H9 (cell line): Measurements from ENCODE around the gene ARVCF. TPM values are rescaled to one million over a fixed set of nuclear protein-coding genes. Genes with fewer than 3 reads are reported as not detected.

Experiments
- DNase-seq: peaks from one replicate; pipeline ENCODE4 v3.0.0-alpha.2; 2017
- H2AFZ ChIP-seq: one replicate; pipeline ENCODE4 v1.6.1; 2013; ENCODE audit warnings: mild to moderate bottlenecking, low read length, control low read depth, moderate library complexity
- H2AK5ac ChIP-seq: 2 replicates; pipeline ENCODE4 v1.6.1; 2013; ENCODE audit warnings: low read length, control low read depth, mixed read lengths; ENCODE audit not compliant: insufficient read length
- H2BK120ac ChIP-seq: one replicate; pipeline ENCODE4 v1.6.1; 2013; ENCODE audit warnings: low read depth, mild to moderate bottlenecking, low read length, control low read depth, inconsistent platforms; ENCODE audit not compliant: poor library complexity, severe bottlenecking
- H2BK12ac ChIP-seq: 2 replicates; pipeline ENCODE4 v1.6.1; 2013; ENCODE audit warnings: low read length, control low read depth, mixed read lengths, low read depth; ENCODE audit not compliant: insufficient read length
- H2BK15ac ChIP-seq: 2 replicates; pipeline ENCODE4 v1.6.1; 2013; ENCODE audit warnings: low read depth, low read length, control low read depth
- H2BK20ac ChIP-seq: one replicate; pipeline ENCODE4 v1.6.1; 2013; ENCODE audit warnings: low read depth, mild to moderate bottlenecking, low read length, control low read depth, inconsistent platforms; ENCODE audit not compliant: poor library complexity, severe bottlenecking
- H2BK5ac ChIP-seq: 2 replicates; pipeline ENCODE4 v1.6.1; 2013; ENCODE audit warnings: low read length, control low read depth, mixed read lengths; ENCODE audit not compliant: insufficient read length
- H3K14ac ChIP-seq: 2 replicates; pipeline ENCODE4 v1.6.1; 2013; ENCODE audit warnings: low read length, control low read depth; ENCODE audit not compliant: insufficient read depth
- H3K18ac ChIP-seq: 2 replicates; pipeline ENCODE4 v1.6.1; 2013; ENCODE audit warnings: low read depth, mild to moderate bottlenecking, mixed read lengths, low read length, control low read depth; ENCODE audit not compliant: insufficient read length
- H3K23ac ChIP-seq: 2 replicates; pipeline ENCODE4 v1.6.1; 2013; ENCODE audit warnings: low read length, control low read depth, mixed read lengths, low read depth; ENCODE audit not compliant: insufficient read length
- H3K23me2 ChIP-seq: 2 replicates; pipeline ENCODE4 v1.6.1; 2013; ENCODE audit warnings: low read depth, mild to moderate bottlenecking, mixed read lengths, low read length, control low read depth; ENCODE audit not compliant: insufficient read length, poor library complexity, severe bottlenecking
- H3K27ac ChIP-seq: 2 replicates; pipeline ENCODE4 v1.5.1; 2013; ENCODE audit warnings: low read length, control low read depth, mixed read lengths, low read depth; ENCODE audit not compliant: insufficient read length
- H3K27me3 ChIP-seq: 2 replicates; pipeline ENCODE4 v1.6.1; 2013; ENCODE audit warnings: low read length, control low read depth, inconsistent platforms; ENCODE audit not compliant: insufficient read depth
- H3K4ac ChIP-seq: 2 replicates; pipeline ENCODE4 v1.6.1; 2013; ENCODE audit warnings: low read depth, mild to moderate bottlenecking, control low read depth, inconsistent platforms, low read length, moderate library complexity
- H3K4me1 ChIP-seq: 2 replicates; pipeline ENCODE4 v1.6.1; 2013; ENCODE audit warnings: low read length, control low read depth, inconsistent platforms; ENCODE audit not compliant: insufficient read depth
- H3K4me2 ChIP-seq: 2 replicates; pipeline ENCODE4 v1.6.1; 2013; ENCODE audit warnings: low read length, control low read depth, mixed read lengths; ENCODE audit not compliant: insufficient read length, insufficient read depth
- H3K56ac ChIP-seq: 2 replicates; pipeline ENCODE4 v1.6.1; 2013; ENCODE audit warnings: low read depth, mild to moderate bottlenecking, mixed read lengths, low read length, control low read depth; ENCODE audit not compliant: insufficient read length
- H3K79me1 ChIP-seq: 2 replicates; pipeline ENCODE4 v1.6.1; 2013; ENCODE audit warnings: low read depth, mild to moderate bottlenecking, moderate library complexity, low read length, control low read depth, inconsistent platforms; ENCODE audit not compliant: insufficient read depth, poor library complexity, severe bottlenecking
- H3K79me2 ChIP-seq: 2 replicates; pipeline ENCODE4 v1.6.1; 2013; ENCODE audit warnings: low read length, control low read depth, inconsistent platforms; ENCODE audit not compliant: insufficient read depth
- H3K9ac ChIP-seq: 2 replicates; pipeline ENCODE4 v1.6.1; 2013; ENCODE audit warnings: low read length, control low read depth, mixed read lengths; ENCODE audit not compliant: insufficient read length; ENCODE audit errors: extremely low read depth
- H3K9me3 ChIP-seq: one replicate; pipeline ENCODE4 v1.6.1; 2013; ENCODE audit warnings: low read depth, low read length, inconsistent platforms; ENCODE audit not compliant: control insufficient read depth
- H3T11ph ChIP-seq: one replicate; pipeline ENCODE4 v1.6.1; 2013; ENCODE audit warnings: mild to moderate bottlenecking, low read length, control low read depth, inconsistent platforms
- H4K20me1 ChIP-seq: one replicate; pipeline ENCODE4 v1.6.1; 2013; ENCODE audit not compliant: control insufficient read depth, insufficient read length, insufficient read depth
- H4K5ac ChIP-seq: 2 replicates; pipeline ENCODE4 v1.6.1; 2013; ENCODE audit warnings: low read depth, mild to moderate bottlenecking, mixed read lengths, low read length, control low read depth; ENCODE audit not compliant: insufficient read length
- H4K8ac ChIP-seq: replicated peaks from 2 replicates; pipeline ENCODE4 v1.6.1; 2013; ENCODE audit warnings: low read length, control low read depth, mixed read lengths, low read depth; ENCODE audit not compliant: insufficient read length
- H4K91ac ChIP-seq: 2 replicates; pipeline ENCODE4 v1.6.1; 2013; ENCODE audit warnings: low read depth, mild to moderate bottlenecking, moderate library complexity, mixed read lengths, low read length, control low read depth; ENCODE audit not compliant: insufficient read length
- H3K27ac Mint-ChIP-seq, 3 experiments: 2 replicates in 2 of 3; 3 replicates in 1 of 3; pipeline ENCODE4 v1.8.0; 2020 to 2021; ENCODE audit warnings: mixed read lengths in 3 of 3, mild to moderate bottlenecking in 1 of 3, moderate library complexity in 1 of 3
- H3K27me3 Mint-ChIP-seq: 2 replicates; pipeline ENCODE4 v1.8.0; 2021; ENCODE audit warnings: low read depth, mild to moderate bottlenecking, moderate library complexity, mixed read lengths
- H3K36me3 Mint-ChIP-seq, 3 experiments: 2 replicates in 2 of 3; 3 replicates in 1 of 3; pipeline ENCODE4 v1.8.0; 2020 to 2021; ENCODE audit warnings: low read depth in 3 of 3, mixed read lengths in 3 of 3; ENCODE audit not compliant: insufficient read depth in 1 of 3
- H3K4me1 Mint-ChIP-seq, 2 experiments: 2 replicates each; pipeline ENCODE4 v1.8.0; 2020; ENCODE audit warnings: mixed read lengths in 2 of 2
- H3K4me3 Mint-ChIP-seq, 2 experiments: 2 replicates in 1 of 2; 3 replicates in 1 of 2; pipeline ENCODE4 v1.8.0; 2020 to 2021; ENCODE audit warnings: mild to moderate bottlenecking in 2 of 2, mixed read lengths in 2 of 2, moderate library complexity in 1 of 2
- H3K9me3 Mint-ChIP-seq, 2 experiments: 2 replicates in 1 of 2; 3 replicates in 1 of 2; pipeline ENCODE4 v1.8.0; 2020; ENCODE audit warnings: mild to moderate bottlenecking in 2 of 2, mixed read lengths in 2 of 2, moderate library complexity in 1 of 2
- WGBS: extraction: QIAGEN DNeasy Blood & Tissue Kit; methylation state at CpG from one replicate; pipeline ENCODE4 v1.1.7; 2013; ENCODE audit warnings: missing lambda C conversion rate, low lambda C conversion rate, mixed read lengths; ENCODE audit not compliant: insufficient read length; ENCODE audit errors: extremely low coverage; 5-methylcytosine and 5-hydroxymethylcytosine counted together
- total RNA-seq: library from RNA; stranded (reverse); gene quantifications from 2 replicates; pipeline ENCODE4 v1.2.1, GENCODE V29; 2021
- TF ChIP-seq, protein P1 (sequence below): fragments of 200-600 bp; sonication (generic); conservative IDR thresholded peaks from 3 replicates; pipeline ENCODE4 v1.8.0; 2021; ENCODE audit warnings: antibody characterized with exemption, mild to moderate bottlenecking

The ARVCF gene
- total RNA-seq, 1 experiment from 2014 or later: 40.7 TPM

DNA sequence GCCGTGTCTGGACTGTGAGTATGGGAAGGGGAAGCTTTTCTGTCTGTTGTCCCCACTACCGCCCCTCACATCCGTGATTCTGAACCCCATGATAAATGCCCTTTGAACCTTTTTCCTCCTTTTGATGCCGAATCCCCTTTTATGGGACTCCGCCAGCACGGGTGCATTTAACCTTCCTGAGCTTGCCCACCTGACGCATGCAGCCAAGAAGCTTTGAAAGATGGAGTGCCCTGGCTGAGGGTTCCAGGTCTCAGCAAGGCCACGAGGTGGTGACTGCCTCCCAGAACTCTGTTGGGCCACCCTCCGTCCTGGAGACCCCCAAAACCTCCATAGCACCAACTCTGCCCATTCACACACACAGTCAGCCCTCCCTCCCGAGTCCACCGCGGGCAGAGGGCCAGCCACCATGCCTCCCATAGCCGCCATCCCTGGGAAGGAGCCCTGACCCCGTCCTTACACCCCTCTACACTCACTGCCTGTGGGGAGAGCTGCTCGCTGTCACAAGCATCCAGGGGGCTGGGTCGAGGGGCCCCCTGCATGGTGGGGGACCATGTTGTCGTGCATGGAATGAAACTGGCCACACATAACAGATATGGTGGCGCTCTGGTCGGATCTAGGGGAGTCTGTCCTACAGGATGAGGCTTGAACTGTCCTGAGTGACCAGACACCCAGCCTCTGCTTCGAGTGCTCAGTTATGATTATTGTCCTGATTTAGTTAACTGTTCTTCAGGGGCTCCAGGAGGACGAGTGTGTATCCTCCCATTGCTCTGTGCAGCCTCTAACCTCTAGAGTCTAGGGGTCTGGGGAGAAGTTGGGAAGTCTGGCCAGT, 75.9 kb downstream of the ARVCF start:
- H3K14ac ChIP-seq: no peak overlapping the region
- no peak overlapping the region for H2BK12ac ChIP-seq
- DNase-seq: no peak
- H3T11ph ChIP-seq: no peak overlapping the region
- H3K79me2 ChIP-seq: no peaks in the 10 kb centered on the region
- no peaks in the 10 kb centered on the region for H3K9me3 ChIP-seq
- H3K36me3 Mint-ChIP-seq: peaks cover 8 to 21% (median 18%) of the 10 kb centered on the region in 3 experiments
- H4K8ac ChIP-seq: no peak overlapping the region
- H3K4me2 ChIP-seq: no peak overlapping the region
- peak overlapping the region; percentile 46 for H3K18ac ChIP-seq
- no peak overlapping the region for H2BK15ac ChIP-seq
- no peak overlapping the region for H3K9ac ChIP-seq
- no peak overlapping the region for H2AFZ ChIP-seq
- no peak overlapping the region for H3K27ac ChIP-seq
- no peaks in the 10 kb centered on the region for H3K23me2 ChIP-seq
- H4K5ac ChIP-seq: no peak overlapping the region
- H3K9me3 Mint-ChIP-seq: peaks cover 10 to 13% of the 10 kb centered on the region in 2 experiments
- no CpG with 5 or more reads among the region's 21 CpGs for WGBS
- peaks cover 3% of the 10 kb centered on the region for H3K27me3 Mint-ChIP-seq
- no peak overlapping the region for H3K56ac ChIP-seq
- no peaks in the 10 kb centered on the region for H3K79me1 ChIP-seq
- peak overlapping the region in 1 of 3 experiments; percentile 49; a peak in 2 of 7 replicates for H3K27ac Mint-ChIP-seq
- no peaks in the 10 kb centered on the region for H3K27me3 ChIP-seq
- no peaks in the 10 kb centered on the region for H4K20me1 ChIP-seq
- peaks cover 2% of the 10 kb centered on the region; the same call in 1 of the 2 replicates for H3K4me1 ChIP-seq
- peaks cover 26% of the 10 kb centered on the region in 2 experiments for H3K4me1 Mint-ChIP-seq
- H3K4me3 Mint-ChIP-seq: peak overlapping the region; percentile 53 to 88; a peak in 2 of 5 replicates
- H4K91ac ChIP-seq: no peak overlapping the region
- no peak overlapping the region for H2BK120ac ChIP-seq
- TF ChIP-seq, protein P1, sequence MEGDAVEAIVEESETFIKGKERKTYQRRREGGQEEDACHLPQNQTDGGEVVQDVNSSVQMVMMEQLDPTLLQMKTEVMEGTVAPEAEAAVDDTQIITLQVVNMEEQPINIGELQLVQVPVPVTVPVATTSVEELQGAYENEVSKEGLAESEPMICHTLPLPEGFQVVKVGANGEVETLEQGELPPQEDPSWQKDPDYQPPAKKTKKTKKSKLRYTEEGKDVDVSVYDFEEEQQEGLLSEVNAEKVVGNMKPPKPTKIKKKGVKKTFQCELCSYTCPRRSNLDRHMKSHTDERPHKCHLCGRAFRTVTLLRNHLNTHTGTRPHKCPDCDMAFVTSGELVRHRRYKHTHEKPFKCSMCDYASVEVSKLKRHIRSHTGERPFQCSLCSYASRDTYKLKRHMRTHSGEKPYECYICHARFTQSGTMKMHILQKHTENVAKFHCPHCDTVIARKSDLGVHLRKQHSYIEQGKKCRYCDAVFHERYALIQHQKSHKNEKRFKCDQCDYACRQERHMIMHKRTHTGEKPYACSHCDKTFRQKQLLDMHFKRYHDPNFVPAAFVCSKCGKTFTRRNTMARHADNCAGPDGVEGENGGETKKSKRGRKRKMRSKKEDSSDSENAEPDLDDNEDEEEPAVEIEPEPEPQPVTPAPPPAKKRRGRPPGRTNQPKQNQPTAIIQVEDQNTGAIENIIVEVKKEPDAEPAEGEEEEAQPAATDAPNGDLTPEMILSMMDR: no peak
- no peak overlapping the region for H3K4ac ChIP-seq
- H3K23ac ChIP-seq: no peak overlapping the region
- no peak overlapping the region for H2AK5ac ChIP-seq
- no peak overlapping the region for H2BK5ac ChIP-seq
- H2BK20ac ChIP-seq: no peak overlapping the region
